GM19463 (cell line): ENCODE data around the gene ACTR1B.
"Not testable (repeated sequence)": the region's sequence is repeated elsewhere in the genome, so short reads cannot be mapped to it uniquely, and the experiment has no call there.

ENCODE experiments used
- ATAC-seq: cut with Tn5 transposase; IDR thresholded peaks from one replicate; pipeline ENCODE4 v1.9.1; 2021; ENCODE audit warnings: mild to moderate bottlenecking, moderate library complexity; ENCODE audit not compliant: unreplicated experiment

The ACTR1B gene

GRCh38 chr2:97691166-97691565, 27.3 kb upstream of the ACTR1B start:
- ATAC-seq = no peak

- peak; percentile 73 for ATAC-seq
Measured at GRCh38 chr2:97688062-97688827, 24.4 kb upstream of the ACTR1B start.

GRCh38 chr2:97687235-97687634, 23.4 kb upstream of the ACTR1B start:
- ATAC-seq = not testable (repeated sequence)

- no peak for ATAC-seq
Measured at GRCh38 chr2:97678298-97678697, 14.5 kb upstream of the ACTR1B start.

- no peak for ATAC-seq
Measured at GRCh38 chr2:97677480-97677879, 13.6 kb upstream of the ACTR1B start.

- no peak for ATAC-seq
Measured at GRCh38 chr2:97676620-97677019, 12.8 kb upstream of the ACTR1B start.

GRCh38 chr2:97675430-97676113, 11.7 kb upstream of the ACTR1B start:
- ATAC-seq = no peak

- ATAC-seq = no peak
Measured at GRCh38 chr2:97673915-97674283, 10.1 kb upstream of the ACTR1B start.

GRCh38 chr2:97673182-97673914, 9.5 kb upstream of the ACTR1B start:
- ATAC-seq = no peak

- ATAC-seq = not testable (repeated sequence)
Measured at GRCh38 chr2:97672606-97673140, 8.8 kb upstream of the ACTR1B start.

GRCh38 chr2:97671526-97671925, 7.7 kb upstream of the ACTR1B start:
- no peak for ATAC-seq

- ATAC-seq = no peak
Measured at GRCh38 chr2:97670471-97670870, 6.6 kb upstream of the ACTR1B start.

- no peak for ATAC-seq
Measured at GRCh38 chr2:97669448-97669847, 5.6 kb upstream of the ACTR1B start, which contains the start of gene C2orf92. Gene C2orf92 (plus strand): TSS chr2:97669713. CDS start chr2:97669789, 76 bp downstream.

- no peak for ATAC-seq
Measured at GRCh38 chr2:97664636-97664970, 759 bp upstream of the ACTR1B start.

GRCh38 chr2:97663626-97663961, 250 bp downstream of the ACTR1B start:
- no peak for ATAC-seq

GRCh38 chr2:97662895-97663625, 784 bp downstream of the ACTR1B start:
- peak; percentile 47 for ATAC-seq

GRCh38 chr2:97662386-97662894, 1.4 kb downstream of the ACTR1B start:
- peak; percentile 17 for ATAC-seq

- ATAC-seq = no peak
Measured at GRCh38 chr2:97661927-97662326, 1.9 kb downstream of the ACTR1B start.

- ATAC-seq = no peak
Measured at GRCh38 chr2:97660775-97661389, 3.0 kb downstream of the ACTR1B start.

GRCh38 chr2:97660044-97660774, 3.6 kb downstream of the ACTR1B start:
- no peak for ATAC-seq
